ENCODE results near the gene CCDC97. TPM values are rescaled to one million over a fixed set of nuclear protein-coding genes. Genes with fewer than 3 reads are reported as not detected.
A peak's percentile ranks its signal among the peaks of the same experiment; 100 is the strongest.
"Not testable (repeated sequence)": the region's sequence is repeated elsewhere in the genome, so short reads cannot be mapped to it uniquely, and the experiment has no call there.

Gene CCDC97
- total RNA-seq, 1 experiment from 2014 or later, result 31.4 TPM

DNA sequence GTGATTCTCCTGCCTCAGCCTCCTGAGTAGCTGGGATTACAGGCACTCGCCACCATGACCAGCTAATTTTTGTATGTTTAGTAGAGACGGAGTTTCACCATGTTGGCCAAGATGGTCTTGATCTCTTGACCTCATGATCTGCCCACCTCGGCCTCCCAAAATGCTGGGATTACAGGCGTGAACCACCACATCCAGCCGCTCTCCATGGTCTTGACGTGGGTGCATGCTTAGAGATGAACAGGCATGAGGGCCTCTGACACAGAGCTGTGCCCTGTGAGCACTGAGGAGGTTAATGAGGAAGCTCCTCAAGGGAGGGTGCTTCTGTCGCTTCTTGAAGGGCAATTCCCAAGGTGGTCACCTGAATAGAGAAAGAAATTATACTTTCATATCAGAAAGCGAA, 20.2 kb upstream of the CCDC97 start:
- not testable (repeated sequence) for DNase-seq (ENCODE audit: low spot score); ATAC-seq; H3K27me3 Mint-ChIP-seq (ENCODE audit: low read depth); H3K4me3 Mint-ChIP-seq; H3K9me3 Mint-ChIP-seq
- H3K4me1 Mint-ChIP-seq, result peaks cover 26% of the 10 kb centered on the region
- CTCF ChIA-PET, result interaction anchor here (0.7 kb wide), 1 partner anchor 13 kb away, joined by 3 read pairs; no protein-coding TSS in a partner anchor
- peak overlapping the region; percentile 65; the same call in 1 of the 2 replicates for H3K27ac Mint-ChIP-seq
- peaks cover 83% of the 10 kb centered on the region for H3K36me3 Mint-ChIP-seq
- POLR2A ChIA-PET, result interaction anchor here (1.1 kb wide), 2 partner anchors 12 to 63 kb away, joined by 3 to 7 read pairs; no protein-coding TSS in a partner anchor

DNA sequence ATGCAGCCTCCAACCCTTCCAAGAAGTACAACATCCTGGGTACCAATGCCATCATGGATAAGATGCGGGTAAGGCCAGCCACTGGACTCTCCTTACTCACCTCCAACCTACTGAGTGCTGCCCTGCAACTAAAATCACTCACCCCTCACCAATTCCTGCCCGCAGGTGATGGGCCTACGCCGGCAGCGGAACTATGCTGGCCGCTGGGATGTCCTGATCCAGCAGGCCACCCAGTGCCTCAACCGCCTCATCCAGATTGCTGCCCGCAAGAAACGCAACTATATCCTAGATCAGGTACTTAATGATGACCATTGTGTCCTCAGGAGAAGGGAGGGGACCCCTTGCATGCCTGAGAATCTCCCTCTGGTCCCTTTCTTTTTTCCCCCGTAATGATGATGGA, 15.6 kb upstream of the CCDC97 start:
- Mint-ChIP-seq H3K9me3 (no peaks in the 10 kb centered on the region), H3K27me3 (ENCODE audit: low read depth) (no peaks in the 10 kb centered on the region), H3K4me1 (peaks cover 6% of the 10 kb centered on the region), H3K36me3 (peaks cover 91% of the 10 kb centered on the region), H3K4me3 (no peak overlapping the region), H3K27ac (no peak overlapping the region)
- ChIA-PET POLR2A (no interaction called here), CTCF (interaction anchor here (1.3 to 2.9 kb wide), 2 partner anchors 14 kb away, joined by 4 to 10 read pairs; no protein-coding TSS in a partner anchor)
- no peak for ATAC-seq
- no peak for DNase-seq (ENCODE audit: low spot score)
- TF ChIP-seq CBFB (CRISPR knock-in tag; IDR thresholded peaks at IDR 0.05; ENCODE audit: low read depth), result no peak
- TF ChIP-seq, protein P1, sequence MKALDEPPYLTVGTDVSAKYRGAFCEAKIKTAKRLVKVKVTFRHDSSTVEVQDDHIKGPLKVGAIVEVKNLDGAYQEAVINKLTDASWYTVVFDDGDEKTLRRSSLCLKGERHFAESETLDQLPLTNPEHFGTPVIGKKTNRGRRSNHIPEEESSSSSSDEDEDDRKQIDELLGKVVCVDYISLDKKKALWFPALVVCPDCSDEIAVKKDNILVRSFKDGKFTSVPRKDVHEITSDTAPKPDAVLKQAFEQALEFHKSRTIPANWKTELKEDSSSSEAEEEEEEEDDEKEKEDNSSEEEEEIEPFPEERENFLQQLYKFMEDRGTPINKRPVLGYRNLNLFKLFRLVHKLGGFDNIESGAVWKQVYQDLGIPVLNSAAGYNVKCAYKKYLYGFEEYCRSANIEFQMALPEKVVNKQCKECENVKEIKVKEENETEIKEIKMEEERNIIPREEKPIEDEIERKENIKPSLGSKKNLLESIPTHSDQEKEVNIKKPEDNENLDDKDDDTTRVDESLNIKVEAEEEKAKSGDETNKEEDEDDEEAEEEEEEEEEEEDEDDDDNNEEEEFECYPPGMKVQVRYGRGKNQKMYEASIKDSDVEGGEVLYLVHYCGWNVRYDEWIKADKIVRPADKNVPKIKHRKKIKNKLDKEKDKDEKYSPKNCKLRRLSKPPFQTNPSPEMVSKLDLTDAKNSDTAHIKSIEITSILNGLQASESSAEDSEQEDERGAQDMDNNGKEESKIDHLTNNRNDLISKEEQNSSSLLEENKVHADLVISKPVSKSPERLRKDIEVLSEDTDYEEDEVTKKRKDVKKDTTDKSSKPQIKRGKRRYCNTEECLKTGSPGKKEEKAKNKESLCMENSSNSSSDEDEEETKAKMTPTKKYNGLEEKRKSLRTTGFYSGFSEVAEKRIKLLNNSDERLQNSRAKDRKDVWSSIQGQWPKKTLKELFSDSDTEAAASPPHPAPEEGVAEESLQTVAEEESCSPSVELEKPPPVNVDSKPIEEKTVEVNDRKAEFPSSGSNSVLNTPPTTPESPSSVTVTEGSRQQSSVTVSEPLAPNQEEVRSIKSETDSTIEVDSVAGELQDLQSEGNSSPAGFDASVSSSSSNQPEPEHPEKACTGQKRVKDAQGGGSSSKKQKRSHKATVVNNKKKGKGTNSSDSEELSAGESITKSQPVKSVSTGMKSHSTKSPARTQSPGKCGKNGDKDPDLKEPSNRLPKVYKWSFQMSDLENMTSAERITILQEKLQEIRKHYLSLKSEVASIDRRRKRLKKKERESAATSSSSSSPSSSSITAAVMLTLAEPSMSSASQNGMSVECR (CRISPR knock-in tag; IDR thresholded peaks at IDR 0.05; ENCODE audit: borderline replicate concordance), result no peak
- no peak for TF ChIP-seq ESRRA (CRISPR knock-in tag; IDR thresholded peaks at IDR 0.05; ENCODE audit: borderline replicate concordance)
- no peak for TF ChIP-seq ZNF671 (CRISPR knock-in tag; IDR thresholded peaks at IDR 0.05)
- no peak for TF ChIP-seq ELF4 (CRISPR knock-in tag; IDR thresholded peaks at IDR 0.05; ENCODE audit: low read depth)
- no peak for TF ChIP-seq FOXK1 (CRISPR knock-in tag; IDR thresholded peaks at IDR 0.05)
- TF ChIP-seq, protein P2, sequence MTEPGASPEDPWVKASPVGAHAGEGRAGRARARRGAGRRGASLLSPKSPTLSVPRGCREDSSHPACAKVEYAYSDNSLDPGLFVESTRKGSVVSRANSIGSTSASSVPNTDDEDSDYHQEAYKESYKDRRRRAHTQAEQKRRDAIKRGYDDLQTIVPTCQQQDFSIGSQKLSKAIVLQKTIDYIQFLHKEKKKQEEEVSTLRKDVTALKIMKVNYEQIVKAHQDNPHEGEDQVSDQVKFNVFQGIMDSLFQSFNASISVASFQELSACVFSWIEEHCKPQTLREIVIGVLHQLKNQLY (CRISPR knock-in tag; IDR thresholded peaks at IDR 0.05), result no peak
- TF ChIP-seq, protein P3, sequence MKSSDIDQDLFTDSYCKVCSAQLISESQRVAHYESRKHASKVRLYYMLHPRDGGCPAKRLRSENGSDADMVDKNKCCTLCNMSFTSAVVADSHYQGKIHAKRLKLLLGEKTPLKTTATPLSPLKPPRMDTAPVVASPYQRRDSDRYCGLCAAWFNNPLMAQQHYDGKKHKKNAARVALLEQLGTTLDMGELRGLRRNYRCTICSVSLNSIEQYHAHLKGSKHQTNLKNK (CRISPR knock-in tag; IDR thresholded peaks at IDR 0.05), result no peak
- TF ChIP-seq IRF2 (CRISPR knock-in tag; IDR thresholded peaks at IDR 0.05; ENCODE audit: borderline replicate concordance, low read depth), result no peak
- TF ChIP-seq, protein P4, sequence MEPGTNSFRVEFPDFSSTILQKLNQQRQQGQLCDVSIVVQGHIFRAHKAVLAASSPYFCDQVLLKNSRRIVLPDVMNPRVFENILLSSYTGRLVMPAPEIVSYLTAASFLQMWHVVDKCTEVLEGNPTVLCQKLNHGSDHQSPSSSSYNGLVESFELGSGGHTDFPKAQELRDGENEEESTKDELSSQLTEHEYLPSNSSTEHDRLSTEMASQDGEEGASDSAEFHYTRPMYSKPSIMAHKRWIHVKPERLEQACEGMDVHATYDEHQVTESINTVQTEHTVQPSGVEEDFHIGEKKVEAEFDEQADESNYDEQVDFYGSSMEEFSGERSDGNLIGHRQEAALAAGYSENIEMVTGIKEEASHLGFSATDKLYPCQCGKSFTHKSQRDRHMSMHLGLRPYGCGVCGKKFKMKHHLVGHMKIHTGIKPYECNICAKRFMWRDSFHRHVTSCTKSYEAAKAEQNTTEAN (CRISPR knock-in tag; IDR thresholded peaks at IDR 0.05), result no peak
- TF ChIP-seq, protein P5, sequence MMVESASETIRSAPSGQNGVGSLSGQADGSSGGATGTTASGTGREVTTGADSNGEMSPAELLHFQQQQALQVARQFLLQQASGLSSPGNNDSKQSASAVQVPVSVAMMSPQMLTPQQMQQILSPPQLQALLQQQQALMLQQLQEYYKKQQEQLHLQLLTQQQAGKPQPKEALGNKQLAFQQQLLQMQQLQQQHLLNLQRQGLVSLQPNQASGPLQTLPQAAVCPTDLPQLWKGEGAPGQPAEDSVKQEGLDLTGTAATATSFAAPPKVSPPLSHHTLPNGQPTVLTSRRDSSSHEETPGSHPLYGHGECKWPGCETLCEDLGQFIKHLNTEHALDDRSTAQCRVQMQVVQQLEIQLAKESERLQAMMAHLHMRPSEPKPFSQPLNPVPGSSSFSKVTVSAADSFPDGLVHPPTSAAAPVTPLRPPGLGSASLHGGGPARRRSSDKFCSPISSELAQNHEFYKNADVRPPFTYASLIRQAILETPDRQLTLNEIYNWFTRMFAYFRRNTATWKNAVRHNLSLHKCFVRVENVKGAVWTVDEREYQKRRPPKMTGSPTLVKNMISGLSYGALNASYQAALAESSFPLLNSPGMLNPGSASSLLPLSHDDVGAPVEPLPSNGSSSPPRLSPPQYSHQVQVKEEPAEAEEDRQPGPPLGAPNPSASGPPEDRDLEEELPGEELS (CRISPR knock-in tag; IDR thresholded peaks at IDR 0.05), result no peak
- TF ChIP-seq MXD4 (CRISPR knock-in tag; IDR thresholded peaks at IDR 0.05; ENCODE audit: borderline replicate concordance), result no peak
- TF ChIP-seq, protein P6, sequence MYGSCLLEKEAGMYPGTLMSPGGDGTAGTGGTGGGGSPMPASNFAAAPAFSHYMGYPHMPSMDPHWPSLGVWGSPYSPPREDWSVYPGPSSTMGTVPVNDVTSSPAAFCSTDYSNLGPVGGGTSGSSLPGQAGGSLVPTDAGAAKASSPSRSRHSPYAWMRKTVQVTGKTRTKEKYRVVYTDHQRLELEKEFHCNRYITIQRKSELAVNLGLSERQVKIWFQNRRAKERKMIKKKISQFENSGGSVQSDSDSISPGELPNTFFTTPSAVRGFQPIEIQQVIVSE (CRISPR knock-in tag; IDR thresholded peaks at IDR 0.05; ENCODE audit: borderline replicate concordance), result no peak
- no peak for TF ChIP-seq TEAD4 (CRISPR knock-in tag; IDR thresholded peaks at IDR 0.05)
- TF ChIP-seq SP1 (CRISPR knock-in tag; conservative IDR thresholded peaks at IDR 0.05), result no peak
- no peak for TF ChIP-seq ZNF232 (CRISPR knock-in tag; IDR thresholded peaks at IDR 0.05)
- no peak for TF ChIP-seq ZBTB21 (CRISPR knock-in tag; IDR thresholded peaks at IDR 0.05; ENCODE audit: borderline replicate concordance)
- TF ChIP-seq NR2C2 (CRISPR knock-in tag; IDR thresholded peaks at IDR 0.05), result no peak
- TF ChIP-seq, protein P7, sequence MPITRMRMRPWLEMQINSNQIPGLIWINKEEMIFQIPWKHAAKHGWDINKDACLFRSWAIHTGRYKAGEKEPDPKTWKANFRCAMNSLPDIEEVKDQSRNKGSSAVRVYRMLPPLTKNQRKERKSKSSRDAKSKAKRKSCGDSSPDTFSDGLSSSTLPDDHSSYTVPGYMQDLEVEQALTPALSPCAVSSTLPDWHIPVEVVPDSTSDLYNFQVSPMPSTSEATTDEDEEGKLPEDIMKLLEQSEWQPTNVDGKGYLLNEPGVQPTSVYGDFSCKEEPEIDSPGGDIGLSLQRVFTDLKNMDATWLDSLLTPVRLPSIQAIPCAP (CRISPR knock-in tag; IDR thresholded peaks at IDR 0.05), result no peak
